GM10248 (cell line): ENCODE data around the gene AGPAT2.

ENCODE experiments used
- CTCF ChIA-PET: fragments of 300-600 bp; sonication (Branson Sonifier 250); formaldehyde crosslinking; extraction: SDS; loops from one replicate; lab custom pipeline; 2021; ENCODE audit warnings: antibody characterized with exemption; lab: Yijun Ruan, JAX
- POLR2A ChIA-PET: fragments of 350-650 bp; sonication (Branson Sonifier 250); formaldehyde crosslinking; extraction: SDS; loops from one replicate; lab custom pipeline; 2020; ENCODE audit warnings: antibody characterized with exemption; lab: Yijun Ruan, JAX
- DNase-seq: peaks from one replicate; pipeline ENCODE4 v3.0.0; 2012; ENCODE audit errors: extremely low spot score
- TF ChIP-seq, protein P1 (sequence below): IDR thresholded peaks from 2 replicates; pipeline ENCODE4 v1.5.1; 2012; ENCODE audit warnings: mild to moderate bottlenecking, low read depth; ENCODE audit errors: extremely low read depth, missing control alignments, control extremely low read depth

The AGPAT2 gene

DNA sequence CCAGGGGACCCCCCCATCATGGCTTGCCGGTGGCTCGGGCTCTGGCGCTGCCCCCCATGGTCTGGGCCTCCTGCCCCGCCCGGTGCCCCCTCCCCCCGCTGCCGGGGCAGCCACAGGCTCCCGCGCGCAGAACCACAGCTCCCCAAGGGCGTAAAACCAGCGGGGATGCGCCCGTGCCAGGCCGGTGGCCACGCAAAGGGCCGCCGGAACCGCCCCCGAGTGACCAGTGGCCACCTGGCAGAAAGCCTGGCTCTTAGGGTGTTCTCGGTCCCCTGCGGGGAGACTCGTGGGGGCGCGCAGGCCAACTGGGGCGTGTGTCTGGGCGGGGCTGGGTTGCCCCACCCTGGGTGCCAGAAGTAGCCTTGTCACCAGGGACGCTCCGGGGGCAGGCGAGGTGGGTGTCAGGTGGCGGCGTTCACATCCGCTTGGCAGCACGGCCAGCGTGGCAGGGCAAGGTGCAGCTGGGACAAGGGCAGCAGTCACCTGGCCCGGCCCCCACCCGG, 515 bp upstream of the AGPAT2 start:
- POLR2A ChIA-PET = interaction anchor here (0.6 to 0.7 kb wide), 2 partner anchors 14 to 23 kb away, joined by 3 to 5 read pairs; no protein-coding TSS in a partner anchor
- CTCF ChIA-PET = interaction anchor here (1.5 to 1.9 kb wide), 4 partner anchors 10 to 79 kb away, joined by 4 to 12 read pairs (median 4); no protein-coding TSS in a partner anchor
- TF ChIP-seq, protein P1, sequence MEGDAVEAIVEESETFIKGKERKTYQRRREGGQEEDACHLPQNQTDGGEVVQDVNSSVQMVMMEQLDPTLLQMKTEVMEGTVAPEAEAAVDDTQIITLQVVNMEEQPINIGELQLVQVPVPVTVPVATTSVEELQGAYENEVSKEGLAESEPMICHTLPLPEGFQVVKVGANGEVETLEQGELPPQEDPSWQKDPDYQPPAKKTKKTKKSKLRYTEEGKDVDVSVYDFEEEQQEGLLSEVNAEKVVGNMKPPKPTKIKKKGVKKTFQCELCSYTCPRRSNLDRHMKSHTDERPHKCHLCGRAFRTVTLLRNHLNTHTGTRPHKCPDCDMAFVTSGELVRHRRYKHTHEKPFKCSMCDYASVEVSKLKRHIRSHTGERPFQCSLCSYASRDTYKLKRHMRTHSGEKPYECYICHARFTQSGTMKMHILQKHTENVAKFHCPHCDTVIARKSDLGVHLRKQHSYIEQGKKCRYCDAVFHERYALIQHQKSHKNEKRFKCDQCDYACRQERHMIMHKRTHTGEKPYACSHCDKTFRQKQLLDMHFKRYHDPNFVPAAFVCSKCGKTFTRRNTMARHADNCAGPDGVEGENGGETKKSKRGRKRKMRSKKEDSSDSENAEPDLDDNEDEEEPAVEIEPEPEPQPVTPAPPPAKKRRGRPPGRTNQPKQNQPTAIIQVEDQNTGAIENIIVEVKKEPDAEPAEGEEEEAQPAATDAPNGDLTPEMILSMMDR = no peak
- no peak for DNase-seq

DNA sequence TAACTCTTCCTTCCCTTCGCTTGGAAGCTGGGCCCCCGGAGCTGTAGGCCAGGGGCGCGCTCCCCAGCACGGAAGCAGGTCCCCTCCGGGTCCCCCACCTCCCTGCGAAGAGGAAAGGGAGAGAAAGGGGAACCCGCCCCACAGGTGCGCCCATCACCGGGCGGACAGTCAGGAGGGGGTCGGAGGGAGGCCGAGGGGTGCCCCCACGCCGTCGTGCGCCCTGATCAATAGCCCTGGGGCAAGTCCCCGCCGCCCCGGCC, 793 bp downstream of the AGPAT2 start:
- POLR2A ChIA-PET = no interaction called here
- TF ChIP-seq, protein P1 = no peak
- DNase-seq = no peak
- CTCF ChIA-PET = interaction anchor here (0.9 to 1.8 kb wide), 5 partner anchors 11 to 196 kb away, joined by 3 to 12 read pairs (median 3); no protein-coding TSS in a partner anchor

DNA sequence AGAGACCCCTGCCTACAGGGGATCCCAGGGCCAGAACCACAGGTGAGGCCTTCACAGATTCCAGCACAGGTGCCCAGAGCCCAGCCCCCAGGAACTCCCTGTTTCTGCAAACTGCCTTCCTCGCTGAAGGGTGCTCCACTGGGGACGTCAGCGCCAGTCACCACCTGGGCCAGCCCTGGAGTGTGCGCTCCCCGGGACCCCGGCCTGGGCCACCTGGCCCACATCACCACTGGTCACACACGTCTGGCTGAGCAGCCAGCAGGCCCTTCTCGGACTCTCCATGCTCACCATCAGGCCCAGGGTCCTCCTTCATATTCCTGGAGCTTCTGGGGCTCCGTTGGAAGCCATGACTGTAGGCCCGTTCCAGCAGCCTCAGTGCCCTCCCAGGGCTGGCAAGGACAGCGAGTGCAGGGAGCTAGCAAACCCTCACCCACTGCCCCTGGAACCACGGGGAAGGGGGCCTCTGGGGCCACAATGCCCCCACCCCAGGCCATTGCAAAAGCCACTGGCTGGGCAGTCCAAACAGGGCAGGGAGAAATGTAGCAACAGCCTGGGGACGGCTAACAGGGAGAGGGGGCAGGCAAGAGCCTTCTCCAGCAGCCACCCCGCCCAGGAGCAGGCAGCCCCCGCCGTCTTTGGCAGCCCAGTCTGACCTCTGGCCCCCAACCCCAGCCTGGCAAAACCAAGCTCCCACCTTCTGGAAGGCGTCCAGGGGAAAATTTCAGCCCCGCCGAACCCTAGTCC, 1.3 kb downstream of the AGPAT2 start:
- no peak for DNase-seq
- CTCF ChIA-PET = interaction anchor here (0.9 to 1.8 kb wide), 4 partner anchors 11 to 196 kb away, joined by 3 to 12 read pairs (median 3); no protein-coding TSS in a partner anchor
- TF ChIP-seq, protein P1 = no peak

DNA sequence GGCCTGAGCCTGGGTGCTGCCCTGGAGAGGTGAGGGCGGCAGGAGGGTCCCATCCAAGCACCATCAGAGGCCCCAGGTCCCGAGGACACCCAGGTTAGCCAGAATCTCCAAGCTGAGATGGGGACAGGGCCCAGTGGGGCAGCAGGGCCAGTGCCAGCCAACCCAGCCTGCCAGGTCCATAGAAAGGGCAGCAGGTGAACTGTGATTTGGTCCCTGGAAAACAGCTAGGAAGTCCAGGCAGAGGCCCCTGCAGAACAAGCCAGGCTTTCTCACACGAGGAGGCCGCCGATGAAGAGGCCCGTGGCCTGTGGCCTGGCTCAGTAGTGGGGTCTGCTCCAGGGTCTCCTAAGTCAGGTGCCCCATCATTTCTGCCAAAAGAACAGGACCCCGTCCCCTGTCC, 2.0 kb downstream of the AGPAT2 start:
- ChIA-PET CTCF (no interaction called here), POLR2A (no interaction called here)
- TF ChIP-seq, protein P1 = no peak
- no peak for DNase-seq

More for the DNA sequence above, 1.3 kb downstream of the AGPAT2 start:
- POLR2A ChIA-PET = no interaction called here

DNA sequence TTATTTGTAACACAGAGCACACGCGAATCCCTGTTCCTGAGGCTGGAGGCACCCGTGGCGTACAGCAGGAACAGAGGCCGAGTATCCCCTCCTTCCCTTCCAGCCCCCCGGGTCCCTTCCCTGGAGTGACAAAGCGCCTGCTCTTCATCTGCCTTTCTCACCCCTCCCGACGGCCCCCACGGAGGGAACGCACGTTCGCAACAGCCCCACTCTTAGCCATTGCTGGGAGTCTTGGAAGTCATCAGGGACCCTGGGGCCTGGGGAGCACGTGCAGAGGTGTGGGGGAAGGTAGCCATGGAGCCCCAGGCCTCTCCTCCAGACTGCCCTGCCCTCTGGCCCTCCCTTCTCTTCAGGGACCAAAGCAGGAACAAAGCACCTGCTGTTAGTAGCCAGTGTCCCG, 2.5 kb downstream of the AGPAT2 start:
- CTCF ChIA-PET = interaction anchor here (5.4 kb wide), 1 partner anchor 12 kb away, joined by 44 read pairs; no protein-coding TSS in a partner anchor
- TF ChIP-seq, protein P1 = no peak
- POLR2A ChIA-PET = no interaction called here
- DNase-seq = no peak

DNA sequence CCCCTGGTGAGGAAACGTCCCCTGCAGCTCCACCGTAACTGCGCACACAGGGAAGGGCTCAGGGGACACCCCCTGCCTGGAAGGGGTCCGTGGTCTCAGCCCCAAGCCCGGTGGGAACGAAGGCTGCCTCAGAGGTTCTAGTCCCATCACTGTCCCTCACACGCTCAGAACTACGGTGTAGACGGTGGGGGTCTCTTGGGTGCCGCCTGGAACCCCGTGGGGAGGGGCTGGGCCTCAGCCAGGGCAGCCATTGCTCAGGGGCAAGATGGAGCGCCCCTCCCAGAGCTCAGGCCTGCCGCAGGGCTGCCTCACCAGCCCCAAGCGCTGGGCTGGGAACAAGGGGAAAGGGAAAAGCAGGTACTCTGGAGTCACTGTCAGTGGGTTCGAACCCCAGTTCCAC, 2.9 kb downstream of the AGPAT2 start:
- ChIA-PET POLR2A (no interaction called here), CTCF (interaction anchor here (5.4 kb wide), 1 partner anchor 11 kb away, joined by 44 read pairs; no protein-coding TSS in a partner anchor)
- no peak for DNase-seq
- TF ChIP-seq, protein P1 = no peak
